ENCODE data around the gene C6. TPM values are rescaled to one million over a fixed set of nuclear protein-coding genes. Genes with fewer than 3 reads are reported as not detected.

C6 gene
- total RNA-seq, 1 donor from 2014 or later: not detected

GRCh38 chr5:41182666-41183065 is 30.7 kb downstream of the C6 start:
- TF ChIP-seq CTCF (IDR thresholded peaks at IDR 0.05): no peak
- no peak overlapping the region for H3K27ac Mint-ChIP-seq (ENCODE audit: unreplicated experiment)
- no peak overlapping the region for H3K4me3 Mint-ChIP-seq (ENCODE audit: unreplicated experiment)
- H3K27me3 Mint-ChIP-seq (ENCODE audit: unreplicated experiment): no peaks in the 10 kb centered on the region
- H3K4me1 Mint-ChIP-seq (ENCODE audit: unreplicated experiment): no peaks in the 10 kb centered on the region
- H3K9me3 Mint-ChIP-seq (ENCODE audit: unreplicated experiment): no peaks in the 10 kb centered on the region
- no peaks in the 10 kb centered on the region for H3K36me3 Mint-ChIP-seq (ENCODE audit: unreplicated experiment)
- DNase-seq (ENCODE audit: extremely low spot score, unreplicated experiment): no peak

- H3K4me3 Mint-ChIP-seq (ENCODE audit: unreplicated experiment): no peak overlapping the region
- DNase-seq (ENCODE audit: extremely low spot score, unreplicated experiment): no peak
- no peaks in the 10 kb centered on the region for H3K36me3 Mint-ChIP-seq (ENCODE audit: unreplicated experiment)
- no peaks in the 10 kb centered on the region for H3K9me3 Mint-ChIP-seq (ENCODE audit: unreplicated experiment)
- H3K4me1 Mint-ChIP-seq (ENCODE audit: unreplicated experiment): no peaks in the 10 kb centered on the region
- no peak for TF ChIP-seq CTCF (IDR thresholded peaks at IDR 0.05)
- no peak overlapping the region for H3K27ac Mint-ChIP-seq (ENCODE audit: unreplicated experiment)
- no peaks in the 10 kb centered on the region for H3K27me3 Mint-ChIP-seq (ENCODE audit: unreplicated experiment)
Measured at GRCh38 chr5:41181691-41182564, 31.4 kb downstream of the C6 start.

GRCh38 chr5:41176952-41177351 is 36.4 kb downstream of the C6 start:
- no peaks in the 10 kb centered on the region for H3K4me1 Mint-ChIP-seq (ENCODE audit: unreplicated experiment)
- no peaks in the 10 kb centered on the region for H3K36me3 Mint-ChIP-seq (ENCODE audit: unreplicated experiment)
- no peaks in the 10 kb centered on the region for H3K9me3 Mint-ChIP-seq (ENCODE audit: unreplicated experiment)
- TF ChIP-seq CTCF (IDR thresholded peaks at IDR 0.05): no peak
- H3K27me3 Mint-ChIP-seq (ENCODE audit: unreplicated experiment): no peaks in the 10 kb centered on the region
- H3K27ac Mint-ChIP-seq (ENCODE audit: unreplicated experiment): no peak overlapping the region
- DNase-seq (ENCODE audit: extremely low spot score, unreplicated experiment): no peak
- H3K4me3 Mint-ChIP-seq (ENCODE audit: unreplicated experiment): no peak overlapping the region

- Mint-ChIP-seq H3K27ac (ENCODE audit: unreplicated experiment) (no peak overlapping the region), H3K4me3 (ENCODE audit: unreplicated experiment) (no peak overlapping the region), H3K36me3 (ENCODE audit: unreplicated experiment) (no peaks in the 10 kb centered on the region), H3K27me3 (ENCODE audit: unreplicated experiment) (no peaks in the 10 kb centered on the region), H3K4me1 (ENCODE audit: unreplicated experiment) (no peaks in the 10 kb centered on the region), H3K9me3 (ENCODE audit: unreplicated experiment) (no peaks in the 10 kb centered on the region)
- TF ChIP-seq CTCF (IDR thresholded peaks at IDR 0.05): no peak
- no peak for DNase-seq (ENCODE audit: extremely low spot score, unreplicated experiment)
Measured at GRCh38 chr5:41172012-41172411, 41.3 kb downstream of the C6 start.

- Mint-ChIP-seq H3K36me3 (ENCODE audit: unreplicated experiment) (no peaks in the 10 kb centered on the region), H3K4me3 (ENCODE audit: unreplicated experiment) (no peak overlapping the region)
- no peak for DNase-seq (ENCODE audit: extremely low spot score, unreplicated experiment)
Measured at GRCh38 chr5:41161271-41161670, 52.1 kb downstream of the C6 start.

More at GRCh38 chr5:41161271-41161670, 52.1 kb downstream of the C6 start:
- no peak overlapping the region for H3K27ac Mint-ChIP-seq (ENCODE audit: unreplicated experiment)
- peaks cover under 1% of the 10 kb centered on the region for H3K9me3 Mint-ChIP-seq (ENCODE audit: unreplicated experiment)
- H3K4me1 Mint-ChIP-seq (ENCODE audit: unreplicated experiment): no peaks in the 10 kb centered on the region
- no peaks in the 10 kb centered on the region for H3K27me3 Mint-ChIP-seq (ENCODE audit: unreplicated experiment)
- TF ChIP-seq CTCF (IDR thresholded peaks at IDR 0.05): no peak
